ENCODE results near the gene SOCS2.

DNA sequence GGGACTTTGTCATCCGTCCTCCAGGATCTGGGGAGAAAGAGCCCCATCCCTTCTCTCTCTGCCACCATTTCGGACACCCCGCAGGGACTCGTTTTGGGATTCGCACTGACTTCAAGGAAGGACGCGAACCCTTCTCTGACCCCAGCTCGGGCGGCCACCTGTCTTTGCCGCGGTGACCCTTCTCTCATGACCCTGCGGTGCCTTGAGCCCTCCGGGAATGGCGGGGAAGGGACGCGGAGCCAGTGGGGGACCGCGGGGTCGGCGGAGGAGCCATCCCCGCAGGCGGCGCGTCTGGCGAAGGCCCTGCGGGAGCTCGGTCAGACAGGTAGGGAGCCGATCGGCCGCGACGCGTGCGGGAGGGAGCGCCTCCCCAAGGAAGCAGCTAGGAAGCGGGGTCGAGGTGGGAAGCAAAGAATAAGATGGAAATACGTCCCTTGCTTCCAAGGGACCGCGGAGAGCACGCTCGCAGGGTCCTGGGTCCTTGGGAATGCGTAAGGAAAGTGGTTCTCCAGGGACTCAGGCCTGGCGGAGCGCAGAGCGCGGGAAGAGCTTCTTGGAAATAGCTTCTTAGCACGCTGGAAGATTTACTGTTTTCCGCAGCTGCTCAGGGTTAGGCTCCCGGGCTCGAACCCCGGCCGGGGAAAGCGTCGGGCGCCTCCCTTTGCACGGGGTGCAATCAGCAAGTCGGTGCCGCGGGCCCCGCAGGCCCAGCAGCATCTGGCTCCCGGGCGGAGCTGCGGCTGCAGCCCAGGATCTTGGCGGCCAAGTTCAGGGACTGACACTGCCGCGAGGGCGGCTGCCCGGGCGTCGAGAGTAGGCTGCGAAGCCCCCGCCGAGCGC lies 457 bp downstream of the SOCS2 start:
- TF ChIP-seq SNAI2 (CRISPR knock-in tag; IDR thresholded peaks at IDR 0.05) (no peak), ZFP30 (CRISPR knock-in tag; IDR thresholded peaks at IDR 0.05) (no peak), BACH2 (CRISPR knock-in tag; IDR thresholded peaks at IDR 0.05; ENCODE audit: borderline replicate concordance) (no peak), ZNF70 (CRISPR knock-in tag; IDR thresholded peaks at IDR 0.05) (no peak), RARB (CRISPR knock-in tag; IDR thresholded peaks at IDR 0.05) (no peak), ESRRG (CRISPR knock-in tag; IDR thresholded peaks at IDR 0.05) (no peak), PPARA (CRISPR knock-in tag; IDR thresholded peaks at IDR 0.05; ENCODE audit: borderline replicate concordance) (no peak), ISL1 (CRISPR knock-in tag; IDR thresholded peaks at IDR 0.05) (no peak), ZNF8 (CRISPR knock-in tag; IDR thresholded peaks at IDR 0.05) (no peak)
- TF ChIP-seq, protein P1, sequence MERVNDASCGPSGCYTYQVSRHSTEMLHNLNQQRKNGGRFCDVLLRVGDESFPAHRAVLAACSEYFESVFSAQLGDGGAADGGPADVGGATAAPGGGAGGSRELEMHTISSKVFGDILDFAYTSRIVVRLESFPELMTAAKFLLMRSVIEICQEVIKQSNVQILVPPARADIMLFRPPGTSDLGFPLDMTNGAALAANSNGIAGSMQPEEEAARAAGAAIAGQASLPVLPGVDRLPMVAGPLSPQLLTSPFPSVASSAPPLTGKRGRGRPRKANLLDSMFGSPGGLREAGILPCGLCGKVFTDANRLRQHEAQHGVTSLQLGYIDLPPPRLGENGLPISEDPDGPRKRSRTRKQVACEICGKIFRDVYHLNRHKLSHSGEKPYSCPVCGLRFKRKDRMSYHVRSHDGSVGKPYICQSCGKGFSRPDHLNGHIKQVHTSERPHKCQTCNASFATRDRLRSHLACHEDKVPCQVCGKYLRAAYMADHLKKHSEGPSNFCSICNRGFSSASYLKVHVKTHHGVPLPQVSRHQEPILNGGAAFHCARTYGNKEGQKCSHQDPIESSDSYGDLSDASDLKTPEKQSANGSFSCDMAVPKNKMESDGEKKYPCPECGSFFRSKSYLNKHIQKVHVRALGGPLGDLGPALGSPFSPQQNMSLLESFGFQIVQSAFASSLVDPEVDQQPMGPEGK (CRISPR knock-in tag; IDR thresholded peaks at IDR 0.05; ENCODE audit: borderline replicate concordance): no peak
- TF ChIP-seq, protein P2, sequence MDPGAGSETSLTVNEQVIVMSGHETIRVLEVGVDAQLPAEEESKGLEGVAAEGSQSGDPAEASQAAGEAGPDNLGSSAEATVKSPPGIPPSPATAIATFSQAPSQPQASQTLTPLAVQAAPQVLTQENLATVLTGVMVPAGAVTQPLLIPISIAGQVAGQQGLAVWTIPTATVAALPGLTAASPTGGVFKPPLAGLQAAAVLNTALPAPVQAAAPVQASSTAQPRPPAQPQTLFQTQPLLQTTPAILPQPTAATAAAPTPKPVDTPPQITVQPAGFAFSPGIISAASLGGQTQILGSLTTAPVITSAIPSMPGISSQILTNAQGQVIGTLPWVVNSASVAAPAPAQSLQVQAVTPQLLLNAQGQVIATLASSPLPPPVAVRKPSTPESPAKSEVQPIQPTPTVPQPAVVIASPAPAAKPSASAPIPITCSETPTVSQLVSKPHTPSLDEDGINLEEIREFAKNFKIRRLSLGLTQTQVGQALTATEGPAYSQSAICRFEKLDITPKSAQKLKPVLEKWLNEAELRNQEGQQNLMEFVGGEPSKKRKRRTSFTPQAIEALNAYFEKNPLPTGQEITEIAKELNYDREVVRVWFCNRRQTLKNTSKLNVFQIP (CRISPR knock-in tag; IDR thresholded peaks at IDR 0.05; ENCODE audit: borderline replicate concordance, low read depth): no peak
- TF ChIP-seq, protein P3, sequence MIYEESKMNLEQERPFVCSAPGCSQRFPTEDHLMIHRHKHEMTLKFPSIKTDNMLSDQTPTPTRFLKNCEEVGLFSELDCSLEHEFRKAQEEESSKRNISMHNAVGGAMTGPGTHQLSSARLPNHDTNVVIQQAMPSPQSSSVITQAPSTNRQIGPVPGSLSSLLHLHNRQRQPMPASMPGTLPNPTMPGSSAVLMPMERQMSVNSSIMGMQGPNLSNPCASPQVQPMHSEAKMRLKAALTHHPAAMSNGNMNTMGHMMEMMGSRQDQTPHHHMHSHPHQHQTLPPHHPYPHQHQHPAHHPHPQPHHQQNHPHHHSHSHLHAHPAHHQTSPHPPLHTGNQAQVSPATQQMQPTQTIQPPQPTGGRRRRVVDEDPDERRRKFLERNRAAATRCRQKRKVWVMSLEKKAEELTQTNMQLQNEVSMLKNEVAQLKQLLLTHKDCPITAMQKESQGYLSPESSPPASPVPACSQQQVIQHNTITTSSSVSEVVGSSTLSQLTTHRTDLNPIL (CRISPR knock-in tag; IDR thresholded peaks at IDR 0.05; ENCODE audit: low read depth): no peak
- TF ChIP-seq, protein P4, sequence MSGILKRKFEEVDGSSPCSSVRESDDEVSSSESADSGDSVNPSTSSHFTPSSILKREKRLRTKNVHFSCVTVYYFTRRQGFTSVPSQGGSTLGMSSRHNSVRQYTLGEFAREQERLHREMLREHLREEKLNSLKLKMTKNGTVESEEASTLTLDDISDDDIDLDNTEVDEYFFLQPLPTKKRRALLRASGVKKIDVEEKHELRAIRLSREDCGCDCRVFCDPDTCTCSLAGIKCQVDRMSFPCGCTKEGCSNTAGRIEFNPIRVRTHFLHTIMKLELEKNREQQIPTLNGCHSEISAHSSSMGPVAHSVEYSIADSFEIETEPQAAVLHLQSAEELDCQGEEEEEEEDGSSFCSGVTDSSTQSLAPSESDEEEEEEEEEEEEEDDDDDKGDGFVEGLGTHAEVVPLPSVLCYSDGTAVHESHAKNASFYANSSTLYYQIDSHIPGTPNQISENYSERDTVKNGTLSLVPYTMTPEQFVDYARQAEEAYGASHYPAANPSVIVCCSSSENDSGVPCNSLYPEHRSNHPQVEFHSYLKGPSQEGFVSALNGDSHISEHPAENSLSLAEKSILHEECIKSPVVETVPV (CRISPR knock-in tag; IDR thresholded peaks at IDR 0.05): no peak
